GM12801 (cell line): ENCODE data around the gene FGF3.

ENCODE experiments used
- TF ChIP-seq, protein P1 (sequence below): IDR thresholded peaks from one replicate; pipeline ENCODE4 v1.5.1; 2011; ENCODE audit warnings: control low read depth; ENCODE audit not compliant: insufficient read length; ENCODE audit errors: extremely low read depth

The FGF3 gene

DNA sequence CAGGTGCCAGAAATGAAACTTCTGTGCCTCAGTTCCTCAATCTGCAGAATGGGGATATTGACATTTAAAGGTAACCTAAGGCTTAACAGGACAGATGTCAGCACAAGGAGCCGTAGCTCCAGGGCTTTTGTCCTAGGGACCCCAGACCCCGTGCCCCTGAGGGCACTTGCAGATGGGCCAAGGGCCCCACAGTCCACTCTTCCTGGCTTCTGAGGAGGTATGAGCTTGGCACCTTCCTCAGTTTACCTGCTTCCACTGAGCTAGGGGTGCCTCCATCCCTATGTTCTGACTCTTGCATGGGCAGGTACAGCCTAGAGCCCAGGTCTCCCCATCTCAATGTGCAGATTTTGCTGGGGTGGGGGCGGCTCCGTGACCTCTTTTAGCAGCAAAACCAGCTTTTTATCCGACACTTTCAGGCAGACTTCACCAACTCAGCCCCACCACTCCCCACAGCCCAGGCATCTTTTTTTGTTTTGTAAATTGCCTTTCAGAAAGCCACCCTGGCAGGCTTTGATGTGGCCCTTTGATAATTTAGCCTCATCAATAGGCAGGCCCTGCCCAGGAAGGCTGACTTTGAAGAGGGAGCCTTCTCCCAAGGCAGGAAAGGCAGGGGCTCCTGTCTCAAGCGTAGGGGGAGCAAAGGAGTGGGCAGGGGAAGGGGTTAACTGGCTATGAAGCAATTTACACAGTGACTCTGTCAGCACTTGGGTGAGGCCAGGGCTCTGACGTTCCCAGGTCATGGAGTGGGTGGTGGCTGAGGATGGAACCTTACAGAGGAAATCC lies 23.7 kb upstream of the FGF3 start:
- TF ChIP-seq, protein P1, sequence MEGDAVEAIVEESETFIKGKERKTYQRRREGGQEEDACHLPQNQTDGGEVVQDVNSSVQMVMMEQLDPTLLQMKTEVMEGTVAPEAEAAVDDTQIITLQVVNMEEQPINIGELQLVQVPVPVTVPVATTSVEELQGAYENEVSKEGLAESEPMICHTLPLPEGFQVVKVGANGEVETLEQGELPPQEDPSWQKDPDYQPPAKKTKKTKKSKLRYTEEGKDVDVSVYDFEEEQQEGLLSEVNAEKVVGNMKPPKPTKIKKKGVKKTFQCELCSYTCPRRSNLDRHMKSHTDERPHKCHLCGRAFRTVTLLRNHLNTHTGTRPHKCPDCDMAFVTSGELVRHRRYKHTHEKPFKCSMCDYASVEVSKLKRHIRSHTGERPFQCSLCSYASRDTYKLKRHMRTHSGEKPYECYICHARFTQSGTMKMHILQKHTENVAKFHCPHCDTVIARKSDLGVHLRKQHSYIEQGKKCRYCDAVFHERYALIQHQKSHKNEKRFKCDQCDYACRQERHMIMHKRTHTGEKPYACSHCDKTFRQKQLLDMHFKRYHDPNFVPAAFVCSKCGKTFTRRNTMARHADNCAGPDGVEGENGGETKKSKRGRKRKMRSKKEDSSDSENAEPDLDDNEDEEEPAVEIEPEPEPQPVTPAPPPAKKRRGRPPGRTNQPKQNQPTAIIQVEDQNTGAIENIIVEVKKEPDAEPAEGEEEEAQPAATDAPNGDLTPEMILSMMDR, result no peak

DNA sequence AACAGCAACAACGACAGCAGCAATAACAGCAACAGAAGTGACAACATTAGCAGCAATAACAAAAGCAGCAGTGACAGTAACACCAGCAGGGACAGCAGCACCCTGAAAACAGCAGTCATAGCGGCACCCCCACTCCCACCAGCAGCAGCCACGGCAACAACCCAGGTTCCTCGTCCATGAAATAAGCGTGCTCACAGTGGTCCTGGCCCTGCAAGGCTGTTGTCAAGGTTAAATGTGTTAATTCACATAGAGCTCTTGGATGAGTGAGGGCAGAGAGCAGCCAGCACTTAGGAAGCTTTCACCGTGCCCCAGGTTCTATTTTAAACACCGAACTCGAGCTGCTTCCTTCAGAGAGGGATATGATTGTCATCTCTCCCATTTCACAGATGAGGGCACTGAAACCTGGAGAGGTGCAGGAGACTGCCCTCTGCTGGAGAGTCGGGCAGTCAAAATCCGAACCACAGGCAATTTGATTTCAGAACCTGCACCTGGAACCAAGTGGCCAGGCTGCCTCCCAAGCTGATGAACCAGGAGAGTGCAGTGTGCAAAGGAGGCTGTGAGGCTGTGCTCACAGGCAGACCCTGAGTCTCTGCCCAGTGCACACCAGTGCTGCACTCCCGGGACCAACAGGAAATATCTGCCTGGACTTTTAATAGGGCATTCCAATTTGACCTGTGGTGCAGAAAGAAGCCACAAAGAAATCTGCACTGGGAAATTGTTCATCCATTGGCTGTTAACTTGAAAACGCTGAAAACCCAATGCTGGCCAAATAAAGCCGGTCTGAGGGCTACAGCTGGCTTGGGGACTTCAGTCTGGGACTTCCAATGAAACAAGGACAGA lies 22.9 kb upstream of the FGF3 start:
- TF ChIP-seq, protein P1, result no peak

DNA sequence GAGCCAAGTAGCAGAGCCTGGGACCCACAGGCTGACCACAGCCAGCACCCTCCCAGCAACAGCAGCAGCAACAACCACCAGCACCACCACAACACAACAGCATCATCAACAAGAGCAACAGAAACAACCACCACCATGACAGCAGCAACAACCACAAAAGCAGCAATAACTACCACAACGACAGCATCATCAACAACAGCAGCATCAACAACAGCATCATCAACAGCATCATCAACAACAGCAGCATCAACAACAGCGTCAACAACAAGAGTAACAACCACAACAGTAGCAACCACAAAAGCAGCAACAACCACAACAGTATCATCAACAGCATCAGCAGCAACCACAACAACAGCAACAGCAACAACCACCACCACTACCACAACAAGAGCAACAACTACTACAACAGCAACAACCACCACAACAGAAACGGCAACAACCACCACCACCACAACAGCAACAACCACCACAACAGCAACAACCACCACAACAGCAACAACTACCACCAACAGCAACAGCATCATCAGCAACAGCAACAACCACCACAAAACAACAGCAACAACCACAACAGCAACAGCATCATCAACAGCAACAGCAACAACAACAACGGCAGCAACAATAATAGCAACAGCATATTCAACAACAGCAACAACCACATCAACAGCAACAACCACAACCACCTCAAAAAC lies 22.1 kb upstream of the FGF3 start:
- TF ChIP-seq, protein P1, result no peak

DNA sequence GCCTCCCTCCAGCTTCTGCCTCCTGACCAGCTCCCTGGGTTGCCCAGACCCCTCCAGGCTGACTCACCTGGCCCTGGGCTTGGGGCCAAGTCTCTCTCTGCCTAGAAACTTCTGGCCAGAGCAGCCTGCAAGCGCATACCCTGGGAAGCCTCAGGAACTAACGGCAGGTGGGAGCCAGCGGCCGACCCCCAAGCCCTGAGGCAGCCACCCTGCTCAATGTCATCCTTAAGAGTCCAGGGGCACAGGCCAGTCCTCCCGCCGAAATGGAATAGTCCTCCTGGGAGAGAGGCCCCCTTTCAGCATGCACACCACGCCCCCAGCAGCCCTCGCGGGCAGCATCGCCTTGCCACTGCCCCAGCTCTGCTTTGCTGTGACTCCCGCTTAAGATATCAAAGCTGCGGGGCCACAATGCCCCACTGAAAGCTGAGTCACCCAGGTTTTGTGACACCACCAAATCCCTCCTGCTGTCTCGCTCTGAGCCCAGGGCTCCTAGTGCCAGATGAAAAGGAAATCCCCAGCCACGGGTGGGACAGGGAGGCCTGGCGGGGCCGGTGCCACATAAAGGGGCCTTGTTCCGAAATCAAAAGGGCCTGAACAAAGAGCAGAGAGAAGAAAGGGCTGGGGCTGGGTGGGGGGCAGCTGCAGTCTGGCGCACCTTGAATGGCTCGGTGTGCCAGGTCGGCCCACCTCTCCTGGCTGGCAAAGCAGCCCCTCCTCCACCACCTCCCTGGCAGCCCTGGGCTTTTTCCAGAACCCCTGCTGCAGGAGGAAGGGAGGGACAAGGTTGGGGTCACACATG lies 21.4 kb upstream of the FGF3 start:
- TF ChIP-seq, protein P1, result no peak

DNA sequence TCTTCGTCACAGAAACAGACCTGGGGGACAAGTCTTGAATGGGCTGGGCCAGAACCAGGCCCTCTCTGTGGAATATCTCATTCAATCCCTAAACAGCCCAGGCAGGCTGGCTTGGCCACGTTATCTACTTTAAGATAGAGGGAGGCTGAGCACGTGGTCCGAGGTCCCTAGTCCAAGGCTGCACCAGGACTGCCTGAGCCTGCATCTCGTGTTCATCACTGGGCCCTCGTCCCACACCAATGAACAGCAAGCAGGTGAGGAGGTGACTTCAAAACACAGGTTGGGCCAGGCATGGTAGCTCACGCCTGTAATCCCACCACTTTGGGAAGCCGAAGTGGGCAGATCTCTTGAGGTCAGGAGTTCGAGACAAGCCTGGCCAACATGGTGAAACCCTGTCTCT lies 20.3 kb upstream of the FGF3 start:
- TF ChIP-seq, protein P1, result no peak

DNA sequence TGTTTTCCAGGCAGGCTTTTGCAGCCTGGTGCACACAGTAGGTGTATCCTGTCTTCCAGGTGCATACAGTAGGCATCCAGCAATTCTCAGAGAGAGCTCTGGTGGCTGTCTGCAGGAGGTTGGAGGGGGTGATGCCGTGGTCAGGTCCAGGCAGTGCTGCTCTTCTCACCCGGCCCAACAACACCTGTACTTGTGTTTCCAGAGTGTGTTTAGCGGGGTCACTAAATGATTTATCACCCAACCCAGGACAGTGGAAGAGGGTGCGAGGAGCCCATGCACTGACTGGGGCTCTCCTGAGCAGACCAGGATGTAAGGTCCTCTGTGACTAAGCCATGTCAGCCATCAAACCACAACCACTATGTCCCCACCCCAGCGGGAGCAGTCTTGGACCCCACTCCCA lies 18.6 kb upstream of the FGF3 start:
- TF ChIP-seq, protein P1, result no peak
